Fibroblast of lung (primary cell): Measurements from ENCODE around the gene TOX4. TPM values are rescaled to one million over a fixed set of nuclear protein-coding genes. Genes with fewer than 3 reads are reported as not detected.

Source experiments
- DNase-seq, 2 donors: peaks; one replicate each; pipeline versions ENCODE4 v3.0.0 to v3.0.0-alpha.2; 2010; ENCODE audit warnings: low read depth in 2 of 2
- H2AFZ ChIP-seq: 2 replicates; pipeline ENCODE4 v1.5.1; 2012; ENCODE audit warnings: low read length, control low read depth, inconsistent platforms
- H3K27ac ChIP-seq: 2 replicates; pipeline ENCODE4 v1.5.1; 2011; ENCODE audit warnings: low read length, control low read depth; ENCODE audit not compliant: insufficient read depth
- H3K27me3 ChIP-seq: 2 replicates; pipeline ENCODE4 v1.5.1; 2011; ENCODE audit warnings: mild to moderate bottlenecking, low read length; ENCODE audit not compliant: control insufficient read depth, insufficient read depth
- H3K36me3 ChIP-seq: 2 replicates; pipeline ENCODE4 v1.5.1; 2011; ENCODE audit warnings: low read length; ENCODE audit not compliant: control insufficient read depth, insufficient read depth
- H3K4me1 ChIP-seq: 2 replicates; pipeline ENCODE4 v1.5.1; 2011; ENCODE audit warnings: low read length; ENCODE audit not compliant: control insufficient read depth, insufficient read depth; ENCODE audit errors: extremely low read depth
- H3K4me2 ChIP-seq: 2 replicates; pipeline ENCODE4 v1.5.1; 2011; ENCODE audit warnings: low read length, control low read depth; ENCODE audit not compliant: insufficient read depth; ENCODE audit errors: extremely low read depth
- H3K4me3 ChIP-seq, 4 experiments: fragments of 200-600 bp in 1 of 4; sonication (generic) in 1 of 4; replicated peaks in 1 of 4; 2 replicates each; pipeline ENCODE4 v1.5.1; 2011 to 2016; ENCODE audit warnings: low read length in 4 of 4, low read depth in 3 of 4, mild to moderate bottlenecking in 3 of 4, control low read depth in 2 of 4, inconsistent platforms in 1 of 4, mixed read lengths in 1 of 4; ENCODE audit not compliant: insufficient read depth in 1 of 4; ENCODE audit errors: control extremely low read depth in 1 of 4
- H3K79me2 ChIP-seq: 2 replicates; pipeline ENCODE4 v1.5.1; 2012; ENCODE audit warnings: mild to moderate bottlenecking, low read length, inconsistent platforms; ENCODE audit not compliant: control insufficient read depth, insufficient read depth
- H3K9ac ChIP-seq: 2 replicates; pipeline ENCODE4 v1.5.1; 2011; ENCODE audit warnings: mild to moderate bottlenecking, low read length, control low read depth; ENCODE audit not compliant: insufficient read depth
- H3K9me3 ChIP-seq: 2 replicates; pipeline ENCODE4 v1.5.1; 2012; ENCODE audit warnings: low read depth, low read length; ENCODE audit not compliant: control insufficient read depth, insufficient read depth
- H4K20me1 ChIP-seq: 2 replicates; pipeline ENCODE4 v1.5.1; 2011; ENCODE audit warnings: low read length; ENCODE audit not compliant: control insufficient read depth, insufficient read depth; ENCODE audit errors: extremely low read depth
- CTCF ChIP-seq, 2 donors: IDR thresholded peaks in 1 of 2; conservative IDR thresholded peaks in 1 of 2; 1 replicate in 1 of 2; 2 replicates in 1 of 2; pipeline ENCODE4 v1.5.1; 2011 to 2012; ENCODE audit warnings: low read length in 2 of 2, control low read depth in 1 of 2, inconsistent platforms in 1 of 2, low read depth in 1 of 2, mild to moderate bottlenecking in 1 of 2
- EZH2 ChIP-seq: IDR thresholded peaks from 2 replicates; pipeline ENCODE4 v1.5.1; 2012; ENCODE audit warnings: low read length, control low read depth, mild to moderate bottlenecking; ENCODE audit errors: missing control alignments
- polyA plus RNA-seq, 2 donors: library from polyadenylated mRNA; depleted of rRNA in 1 of 2; stranded (reverse) in 1 of 2; unstranded in 1 of 2; fragments of >200 nt; gene quantifications; 2 replicates each; pipeline ENCODE4 v1.2.1, GENCODE V29; 2011 to 2012; ENCODE audit warnings: missing spikeins in 1 of 2
- total RNA-seq: library from RNA; depleted of rRNA; stranded (reverse); fragments of >200 nt; gene quantifications from 2 replicates; pipeline ENCODE4 v1.2.1, GENCODE V29; 2014

Gene TOX4
- total and polyA plus RNA-seq, 2 donors (not counting 1 experiment from before 2014, with no cell fraction given): 30.6 to 86.1 TPM

GRCh38 chr14:21449899-21450216, 27.1 kb upstream of the TOX4 start:
- H3K27ac ChIP-seq: no peak overlapping the region
- no peak overlapping the region for H3K4me3 ChIP-seq
- no peaks in the 10 kb centered on the region for H3K4me1 ChIP-seq
- H3K4me2 ChIP-seq: no peak overlapping the region
- H3K9ac ChIP-seq: no peak overlapping the region
- no peaks in the 10 kb centered on the region for H3K36me3 ChIP-seq
- peaks cover 77% of the 10 kb centered on the region for H3K79me2 ChIP-seq
- H2AFZ ChIP-seq: no peak overlapping the region
- no peaks in the 10 kb centered on the region for H4K20me1 ChIP-seq
- H3K9me3 ChIP-seq: no peaks in the 10 kb centered on the region
- H3K27me3 ChIP-seq: no peaks in the 10 kb centered on the region
- DNase-seq: no peak
- TF ChIP-seq EZH2 (no peak), CTCF (conservative IDR thresholded peaks at IDR 0.05 in 1 of 2, IDR thresholded peaks at IDR 0.05 in 1 of 2; ENCODE audit: low read depth in 1 of 2, low read length in 2 of 2) (no peak)

GRCh38 chr14:21454843-21455544, 22.0 kb upstream of the TOX4 start:
- Histone ChIP-seq H3K9ac (peak overlapping the region; percentile 63), H3K79me2 (peaks cover 48% of the 10 kb centered on the region), H3K36me3 (no peaks in the 10 kb centered on the region), H3K4me3 (peak overlapping the region; percentile 62 to 97 (median 76)), H3K4me1 (no peaks in the 10 kb centered on the region), H4K20me1 (no peaks in the 10 kb centered on the region), H3K27ac (peak overlapping the region; percentile 66), H3K27me3 (no peaks in the 10 kb centered on the region), H3K9me3 (no peaks in the 10 kb centered on the region), H2AFZ (no peak overlapping the region), H3K4me2 (peak overlapping the region; percentile 97)
- no peak for TF ChIP-seq EZH2
- DNase-seq: no peak

- H3K79me2 ChIP-seq: peaks cover 44% of the 10 kb centered on the region
- no peaks in the 10 kb centered on the region for H3K27me3 ChIP-seq
- H3K4me3 ChIP-seq: peak overlapping the region; percentile 62 to 97 (median 76)
- no peaks in the 10 kb centered on the region for H4K20me1 ChIP-seq
- H2AFZ ChIP-seq: peak overlapping the region; percentile 24
- no peak for TF ChIP-seq EZH2
- no peak for TF ChIP-seq CTCF (conservative IDR thresholded peaks at IDR 0.05 in 1 of 2, IDR thresholded peaks at IDR 0.05 in 1 of 2; ENCODE audit: low read depth in 1 of 2, low read length in 2 of 2)
- peak overlapping the region; percentile 97 for H3K4me2 ChIP-seq
- H3K4me1 ChIP-seq: no peaks in the 10 kb centered on the region
- H3K9me3 ChIP-seq: no peaks in the 10 kb centered on the region
- H3K9ac ChIP-seq: peak overlapping the region; percentile 63
- H3K36me3 ChIP-seq: no peaks in the 10 kb centered on the region
- peak overlapping the region; percentile 66 for H3K27ac ChIP-seq
- DNase-seq: no peak
Observed at GRCh38 chr14:21455592-21455911, 21.4 kb upstream of the TOX4 start.
